Stimulated activated naive CD4-positive, alpha-beta T cell treated with Interleukin-2 at 50 U/mL for 16 hours (primary cell): ENCODE data around the gene HGFAC.
A peak's percentile ranks its signal among the peaks of the same experiment; 100 is the strongest.

Experiments used
- DNase-seq: peaks from one replicate; lab custom pipeline; 2025; lab: John Stamatoyannopoulos, UW

HGFAC gene

DNA sequence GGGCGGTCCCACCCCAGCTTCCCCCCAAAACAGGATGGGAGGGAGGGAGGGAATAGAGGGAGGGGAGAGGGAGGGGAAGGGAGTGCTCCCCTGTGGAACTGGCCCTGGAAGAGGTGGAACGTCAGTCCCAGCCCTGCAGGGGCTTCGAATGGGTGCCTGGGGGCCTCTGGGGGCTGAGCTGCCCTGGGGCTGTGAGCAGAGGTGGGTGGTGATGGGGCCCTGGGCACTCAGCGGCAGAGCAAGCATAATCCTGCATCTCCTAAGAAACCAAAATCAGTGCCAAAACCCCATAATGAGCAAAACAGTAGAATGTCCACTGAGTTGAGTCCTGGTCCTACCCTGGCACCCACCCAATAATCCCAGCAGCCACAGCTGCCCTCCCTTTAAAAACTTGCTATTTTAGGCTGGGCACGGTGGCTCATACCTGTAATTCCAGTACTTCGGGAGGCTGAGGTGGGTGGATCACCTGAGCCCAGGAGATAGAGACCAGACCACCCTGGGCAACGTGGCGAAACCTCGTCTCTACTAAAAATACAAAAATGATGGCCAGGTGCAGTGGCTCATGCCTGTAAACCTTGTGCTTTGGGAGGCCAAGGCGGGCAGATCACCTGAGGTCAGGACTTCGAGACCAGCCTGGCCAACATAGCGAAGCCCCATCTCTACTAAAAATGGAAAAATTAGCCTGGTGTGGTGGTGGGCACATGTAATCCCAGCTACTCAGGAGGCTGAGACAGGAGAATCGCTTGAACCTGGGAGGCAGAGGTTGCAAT, 32.4 kb downstream of the HGFAC start:
- no peak for DNase-seq

DNA sequence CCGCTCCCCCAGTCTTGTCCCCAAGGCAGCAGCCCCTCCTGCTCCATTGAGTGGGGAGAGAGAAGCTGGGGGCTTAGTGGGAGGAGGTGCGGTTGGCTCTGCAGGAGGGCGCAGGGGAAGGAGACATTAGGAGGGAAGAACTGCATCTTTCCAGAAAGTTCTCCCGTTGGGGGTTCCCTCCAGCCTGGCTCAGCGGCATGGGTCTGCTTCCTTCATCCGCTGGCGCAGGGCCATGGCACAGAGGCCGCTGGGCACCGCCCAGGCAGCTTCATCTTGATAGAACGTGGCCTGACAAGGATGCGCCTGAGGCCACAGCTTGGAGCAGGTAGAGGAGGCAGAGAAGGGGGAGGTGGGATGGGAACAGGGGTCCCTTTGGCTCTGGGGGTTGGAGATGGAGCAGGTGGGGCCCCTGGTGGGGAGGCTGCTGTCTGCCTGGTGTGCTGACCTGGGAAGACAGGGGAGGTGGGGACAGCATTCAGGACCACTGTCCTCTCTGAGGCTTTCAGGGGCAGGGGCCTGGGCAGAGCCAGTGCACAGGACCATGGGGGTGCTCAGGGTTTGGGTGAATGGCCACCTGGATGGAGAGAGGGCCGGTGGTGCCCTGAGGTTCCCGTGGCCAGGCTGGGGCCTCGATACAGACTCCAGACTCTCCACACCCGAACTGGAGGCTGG, 33.4 kb downstream of the HGFAC start:
- DNase-seq = no peak

DNA sequence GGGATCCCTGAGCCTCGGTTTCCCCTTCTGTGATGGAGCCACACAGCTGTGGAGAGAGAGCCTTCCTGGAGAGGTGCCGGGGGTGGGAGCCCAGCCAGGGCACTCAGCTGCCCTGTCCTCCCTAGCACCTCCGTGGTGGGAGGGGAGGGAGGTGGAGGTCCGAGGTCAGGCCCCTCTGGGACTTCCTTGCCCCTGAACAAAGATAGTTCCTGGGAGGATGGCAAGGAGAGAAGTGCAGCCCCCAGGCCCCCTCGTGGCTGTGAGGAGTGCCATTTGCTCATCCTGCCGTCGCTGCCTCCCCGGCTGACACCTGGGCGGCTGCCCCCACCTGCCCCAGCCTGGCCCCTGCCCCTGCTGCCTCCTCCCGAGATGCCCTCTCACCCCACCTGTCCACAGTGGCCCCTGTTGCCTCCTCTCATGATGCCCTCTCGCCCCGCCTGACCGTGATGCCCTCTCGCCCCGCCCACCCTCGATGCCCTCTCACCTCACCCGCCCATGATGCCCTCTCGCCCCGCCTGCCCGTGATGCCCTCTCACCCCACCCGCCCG, 34.0 kb downstream of the HGFAC start:
- DNase-seq = no peak

DNA sequence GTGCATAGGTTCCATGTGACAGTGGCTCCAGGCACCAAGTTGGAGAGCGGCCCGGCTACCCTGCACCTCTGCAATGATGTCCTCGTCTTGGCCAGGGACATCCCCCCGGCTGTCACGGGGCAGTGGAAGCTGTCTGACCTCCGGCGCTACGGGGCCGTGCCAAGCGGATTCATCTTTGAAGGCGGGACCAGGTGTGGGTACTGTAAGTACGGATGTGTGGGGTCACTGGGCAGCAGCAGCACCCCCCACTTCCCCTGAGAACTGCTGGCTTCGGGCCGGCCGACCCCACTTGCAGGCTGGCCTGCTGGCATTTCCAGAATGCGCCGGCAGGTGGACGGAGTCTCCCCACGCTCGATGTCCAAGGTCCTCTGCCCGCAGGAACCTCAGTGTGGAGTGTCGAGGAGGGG, 34.6 kb downstream of the HGFAC start:
- no peak for DNase-seq

DNA sequence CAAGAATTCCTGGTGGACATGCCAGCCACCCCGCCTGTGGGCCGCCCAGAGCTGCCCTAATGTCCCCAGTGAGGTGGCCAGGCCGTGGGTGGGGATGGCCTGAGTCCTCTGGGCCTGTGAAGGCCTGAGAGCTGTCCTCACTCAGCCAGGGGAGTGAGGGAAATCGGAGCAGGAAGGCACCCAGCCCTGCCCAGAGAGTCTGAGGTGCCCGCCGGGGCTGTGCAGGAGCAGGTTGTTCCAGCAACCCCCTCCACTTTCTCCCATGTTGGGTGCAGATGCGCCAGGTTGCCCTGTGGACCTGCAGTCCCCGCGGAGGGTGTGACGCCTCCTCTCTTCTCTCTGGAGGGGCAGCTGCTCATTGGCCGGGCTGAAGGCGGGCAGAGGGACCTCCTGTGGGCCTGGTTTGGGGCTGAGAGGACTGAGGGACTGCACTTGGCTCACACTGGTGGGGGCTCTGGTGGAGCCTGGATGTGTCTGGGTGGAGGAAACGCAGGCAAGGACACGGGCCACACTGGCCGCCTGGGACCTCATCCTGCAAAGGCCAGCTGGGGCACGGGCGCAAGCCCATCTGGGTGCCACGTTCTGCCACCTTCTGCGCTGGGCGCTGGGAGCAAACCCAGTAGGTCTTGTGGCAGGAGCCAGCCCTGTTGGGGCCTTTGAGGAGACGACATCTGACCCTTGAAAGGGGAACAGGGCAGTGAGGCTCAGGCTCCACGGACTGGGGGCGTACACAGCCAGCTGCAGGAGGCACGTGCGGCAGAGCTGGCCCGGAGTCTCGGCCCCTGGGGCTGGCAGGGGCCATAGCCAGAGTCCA, 35.4 kb downstream of the HGFAC start:
- no peak for DNase-seq

DNA sequence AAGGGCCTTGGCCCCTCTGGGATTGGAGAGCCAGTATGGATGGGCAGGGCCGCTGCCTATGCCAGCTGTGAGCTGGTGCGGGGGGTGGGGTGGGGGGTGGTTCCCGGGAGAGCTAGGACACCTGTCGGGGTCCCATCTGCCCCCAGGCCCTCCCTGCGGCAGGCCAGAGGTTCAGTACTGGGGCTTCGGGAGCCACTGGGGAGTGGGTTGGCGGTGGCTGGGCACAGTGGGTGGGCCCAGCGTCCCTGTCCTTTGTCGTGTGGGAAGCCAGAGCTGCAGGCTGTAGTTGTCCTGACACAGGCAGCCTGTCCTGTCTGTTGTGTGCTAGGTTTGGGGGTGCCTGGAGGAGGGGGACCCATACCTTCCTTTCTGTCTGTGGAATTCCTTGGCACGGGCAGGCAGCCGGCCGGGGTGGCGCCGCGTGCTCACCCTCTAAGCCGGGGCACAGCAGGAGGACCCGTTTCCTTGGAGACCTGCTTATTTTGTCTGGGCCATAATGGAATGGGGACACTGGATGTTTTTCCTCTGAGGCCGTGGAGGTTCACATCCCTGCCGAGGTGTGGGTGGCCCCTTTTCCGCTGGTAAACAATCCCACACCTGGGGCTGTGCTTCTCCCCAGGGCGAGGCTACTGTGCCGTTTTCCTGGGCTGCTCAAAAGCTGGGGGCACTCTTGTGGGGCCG, 36.1 kb downstream of the HGFAC start:
- DNase-seq = no peak

DNA sequence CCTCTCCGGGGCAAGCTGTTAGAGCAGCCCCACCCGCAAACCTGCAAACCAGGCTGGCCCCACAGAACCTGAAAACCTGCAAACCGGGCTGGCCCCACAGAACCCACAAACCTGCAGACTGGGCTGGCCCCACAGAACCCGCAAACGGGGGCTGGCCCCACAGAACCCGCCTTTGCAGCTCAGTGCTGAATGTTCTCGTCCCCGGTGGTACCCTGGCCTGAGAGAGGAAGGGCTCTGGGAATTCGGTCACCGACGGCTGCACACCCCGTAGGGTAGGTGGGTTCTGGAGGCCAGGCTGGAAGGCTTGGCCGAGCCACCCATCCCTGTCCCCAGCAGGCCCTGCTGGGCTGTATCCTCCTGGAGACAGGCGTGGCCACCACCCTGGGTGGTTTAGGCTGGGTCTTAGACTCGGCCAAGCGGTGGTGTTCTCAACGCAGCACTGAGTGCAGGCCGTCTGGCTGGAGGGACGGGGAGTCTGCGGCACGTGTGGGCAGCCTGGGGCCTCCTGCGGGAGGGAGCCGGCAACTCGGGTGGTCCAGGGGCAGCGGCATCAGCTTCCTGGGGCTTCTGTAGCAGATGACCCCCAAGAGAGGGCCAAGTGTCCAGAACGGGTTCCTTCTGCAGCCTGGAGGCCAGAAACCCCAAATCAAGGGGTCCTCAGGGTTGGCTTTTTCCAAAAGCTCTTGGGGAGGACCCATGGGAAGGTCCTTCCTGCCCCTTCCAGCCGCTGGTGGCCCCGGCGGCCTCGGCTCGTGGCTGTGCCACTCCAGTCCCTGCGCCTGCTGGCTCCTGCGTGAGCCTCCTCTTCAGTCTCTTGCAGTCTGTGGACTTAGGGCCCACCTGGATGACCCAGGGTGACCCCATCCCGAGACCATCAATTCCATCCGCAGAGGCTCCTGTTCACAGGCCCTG, 36.9 kb downstream of the HGFAC start:
- no peak for DNase-seq

GRCh38 chr4:3479358-3480101, 37.8 kb downstream of the HGFAC start:
- no peak for DNase-seq

- peak; percentile 61 for DNase-seq
These were observed 38.9 kb downstream of the HGFAC start for GRCh38 chr4:3480528-3481112.

DNA sequence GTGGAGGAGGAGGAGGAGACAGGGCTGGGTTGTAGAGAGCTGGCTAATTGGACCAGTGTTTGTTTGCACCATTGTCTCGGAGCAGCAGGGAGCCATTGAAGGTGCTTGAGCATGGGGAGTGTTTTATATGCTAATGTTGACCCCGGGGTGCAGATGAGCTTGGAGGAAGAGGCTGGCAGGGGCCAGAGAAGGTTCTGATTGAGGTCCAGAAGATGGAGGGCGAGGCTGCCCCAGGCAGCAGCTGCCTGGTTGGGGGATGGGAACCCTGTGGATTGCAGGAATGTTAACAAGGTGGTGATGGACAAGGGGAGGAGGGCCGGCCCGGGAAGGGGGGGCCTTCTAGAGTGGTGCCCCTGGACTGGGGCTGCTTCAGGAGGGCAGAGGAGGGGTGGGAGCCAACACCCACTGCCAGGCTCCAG, 39.4 kb downstream of the HGFAC start:
- no peak for DNase-seq

DNA sequence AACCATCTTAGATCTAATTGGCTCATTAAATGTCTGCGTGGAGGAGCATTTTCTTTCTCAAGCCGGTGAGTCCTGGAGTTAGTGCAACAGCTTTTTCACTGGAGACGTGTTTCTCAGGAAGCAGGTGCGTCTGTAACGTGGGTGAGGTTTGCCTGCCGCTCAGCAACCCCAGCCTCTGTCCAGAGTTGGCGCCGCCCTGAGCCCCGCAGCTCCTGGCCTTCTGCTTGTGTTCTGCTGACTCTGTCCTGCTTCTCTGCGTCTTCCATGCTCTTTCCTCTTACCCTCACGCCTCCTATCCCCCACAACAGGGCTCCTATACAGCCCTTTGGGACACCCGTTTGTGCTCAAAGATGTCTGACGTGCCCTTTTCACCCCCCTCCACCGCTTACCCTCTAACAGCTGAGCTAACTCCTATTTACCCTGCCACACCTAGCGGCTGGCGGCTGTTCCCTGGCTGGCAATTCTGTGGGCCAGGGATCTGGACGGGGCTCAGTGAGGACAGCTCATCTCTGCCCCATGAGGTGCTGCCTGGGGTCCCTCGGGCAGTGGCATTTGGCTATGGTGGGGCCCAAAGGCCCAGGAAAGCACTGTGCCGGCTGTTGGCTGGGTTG, 40.1 kb downstream of the HGFAC start:
- no peak for DNase-seq

GRCh38 chr4:3482707-3483106, 40.9 kb downstream of the HGFAC start:
- DNase-seq = no peak

GRCh38 chr4:3483471-3483921, 41.7 kb downstream of the HGFAC start:
- no peak for DNase-seq

GRCh38 chr4:3484057-3484973, 42.5 kb downstream of the HGFAC start:
- no peak for DNase-seq

GRCh38 chr4:3485011-3485791, 43.4 kb downstream of the HGFAC start:
- DNase-seq = no peak

DNA sequence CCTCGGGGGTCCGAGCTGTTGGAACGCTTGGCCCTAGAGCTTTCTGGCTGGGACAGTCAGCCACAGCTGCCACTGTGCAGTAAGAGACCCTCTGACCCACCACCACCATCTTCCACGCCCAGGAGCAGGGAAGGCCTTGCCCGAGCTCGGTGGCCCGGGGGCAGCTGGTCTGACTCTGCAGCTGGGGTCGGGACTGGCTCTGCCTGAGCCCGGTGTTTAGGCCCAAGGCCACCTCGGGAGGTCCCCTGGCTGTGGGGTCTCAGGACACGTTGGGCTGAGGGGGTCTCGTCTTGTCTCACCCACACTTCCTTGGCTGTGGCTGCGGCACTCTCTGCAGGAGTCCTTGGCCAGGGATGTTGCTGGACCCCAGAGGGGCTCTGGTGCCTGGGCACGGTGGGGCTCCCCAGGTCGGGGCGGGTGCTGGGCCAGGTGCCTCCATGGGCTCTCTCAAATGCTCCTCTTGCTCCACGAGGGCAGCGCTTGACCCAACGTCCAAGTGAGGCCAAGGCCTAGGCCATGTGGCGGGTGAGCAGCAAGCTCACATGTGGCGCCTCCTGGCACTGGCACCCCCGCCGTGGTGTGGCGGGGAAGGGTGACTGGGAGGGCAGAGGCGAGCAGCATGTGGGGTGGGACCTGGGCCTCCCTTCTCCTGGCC, 44.2 kb downstream of the HGFAC start:
- no peak for DNase-seq
